Mammary epithelial cell (primary cell): Measurements from ENCODE around the gene KRTAP6-1.

Experiments used
- CTCF ChIP-seq, 2 donors: IDR thresholded peaks in 1 of 2; conservative IDR thresholded peaks in 1 of 2; 2 replicates each; pipeline ENCODE4 v1.5.1; 2011 to 2012; ENCODE audit warnings: inconsistent platforms in 2 of 2, low read length in 2 of 2, mild to moderate bottlenecking in 2 of 2, control low read depth in 1 of 2, low read depth in 1 of 2; ENCODE audit not compliant: insufficient read depth in 1 of 2; ENCODE audit errors: extremely low read depth in 1 of 2
- EZH2 ChIP-seq: IDR thresholded peaks from 2 replicates; pipeline ENCODE4 v1.6.1; 2012; ENCODE audit warnings: low read length, inconsistent platforms, borderline replicate concordance

- no peak for TF ChIP-seq EZH2
- no peak for TF ChIP-seq CTCF (conservative IDR thresholded peaks at IDR 0.05 in 1 of 2, IDR thresholded peaks at IDR 0.05 in 1 of 2; ENCODE audit: extremely low read depth in 1 of 2, insufficient read depth in 1 of 2, low read depth in 1 of 2, low read length in 2 of 2)
Measured at GRCh38 chr21:30600787-30601186, 12.9 kb downstream of the KRTAP6-1 start, which contains the start of gene KRTAP22-1.
